ENCODE data around the gene ADISSP.
A peak's percentile ranks its signal among the peaks of the same experiment; 100 is the strongest.

The ADISSP gene

GRCh38 chr20:3781153-3781910 is 13.8 kb upstream of the ADISSP start, which contains the start of gene SPEF1 (continued):
- TF ChIP-seq ZNF621 (tag by site-specific recombination; IDR thresholded peaks at IDR 0.05) (no peak), ZNF549 (tag by site-specific recombination; IDR thresholded peaks at IDR 0.05) (no peak), ZNF555 (tag by site-specific recombination; conservative IDR thresholded peaks at IDR 0.05) (no peak), ZNF658 (tag by site-specific recombination; IDR thresholded peaks at IDR 0.05) (no peak), GLIS1 (tag by site-specific recombination; IDR thresholded peaks at IDR 0.05) (no peak), SP7 (tag by site-specific recombination; IDR thresholded peaks at IDR 0.05) (peak; percentile 43; the same call in 1 of the 2 replicates), ZNF426 (tag by site-specific recombination; IDR thresholded peaks at IDR 0.05) (no peak), ZNF248 (tag by site-specific recombination; IDR thresholded peaks at IDR 0.05) (no peak), HIC1 (tag by site-specific recombination; IDR thresholded peaks at IDR 0.05) (peak; percentile 42; the same call in 1 of the 2 replicates), ZNF677 (tag by site-specific recombination; IDR thresholded peaks at IDR 0.05) (no peak), ZNF692 (tag by site-specific recombination; IDR thresholded peaks at IDR 0.05) (peak; percentile 57), ZNF707 (tag by site-specific recombination; IDR thresholded peaks at IDR 0.05) (no peak), REPIN1 (tag by site-specific recombination; IDR thresholded peaks at IDR 0.05; ENCODE audit: low read depth) (no peak), ZNF266 (tag by site-specific recombination; IDR thresholded peaks at IDR 0.05; ENCODE audit: low read depth) (no peak), ZNF132 (tag by site-specific recombination; IDR thresholded peaks at IDR 0.05; ENCODE audit: borderline replicate concordance) (no peak), ZNF24 (tag by site-specific recombination; IDR thresholded peaks at IDR 0.05) (no peak), MYNN (tag by site-specific recombination; IDR thresholded peaks at IDR 0.05; ENCODE audit: borderline replicate concordance) (no peak), ZNF416 (tag by site-specific recombination; IDR thresholded peaks at IDR 0.05) (no peak), ZNF341 (tag by site-specific recombination; IDR thresholded peaks at IDR 0.05; ENCODE audit: low read depth) (no peak; the same call in 1 of the 2 replicates), YY2 (tag by site-specific recombination; IDR thresholded peaks at IDR 0.05) (peak; percentile 95)

GRCh38 chr20:3778976-3779375 is 11.4 kb upstream of the ADISSP start:
- Histone ChIP-seq H3K36me3 (ENCODE audit: control insufficient read depth in 2 of 2, insufficient read depth in 1 of 2, low read length in 2 of 2) (peaks cover 0 to 4% of the 10 kb centered on the region in 2 experiments; a peak in 2 of 3 replicates), H3K4me3 (ENCODE audit: low read depth, low read length) (no peak overlapping the region), H3K9me3 (ENCODE audit: control insufficient read depth, insufficient read depth, low read depth, low read length) (no peaks in the 10 kb centered on the region), H3K4me1 (ENCODE audit: control insufficient read depth, insufficient read depth, low read length) (0 out of 2 replicates have a peak, but pooled peaks cover 2% of the 10 kb centered on the region), H3K27ac (ENCODE audit: extremely low read depth, low read depth, low read length) (no peak overlapping the region)
- ChIA-PET POLR2A (interaction anchor here (1.1 to 2.9 kb wide), 3 partner anchors 11 to 17 kb away, joined by 4 to 36 read pairs (median 5); partner anchors contain the start of genes ADISSP and CDC25B), CTCF (interaction anchor here (0.6 to 2.9 kb wide), 8 partner anchors 9 to 215 kb away, joined by 3 to 12 read pairs (median 4); partner anchors contain the start of genes ADAM33, ADISSP and AP5S1)
- TF ChIP-seq CTCF (tag by site-specific recombination; IDR thresholded peaks at IDR 0.05) = no peak
- no peak for TF ChIP-seq ZNF366 (tag by site-specific recombination; conservative IDR thresholded peaks at IDR 0.05)
- no peak for TF ChIP-seq MEIS1 (CRISPR knock-in tag; IDR thresholded peaks at IDR 0.05; ENCODE audit: borderline replicate concordance)
- no peak for TF ChIP-seq ZBTB11 (tag by site-specific recombination; conservative IDR thresholded peaks at IDR 0.05; ENCODE audit: low read depth)
- no peak for TF ChIP-seq ZNF549 (tag by site-specific recombination; IDR thresholded peaks at IDR 0.05)
- TF ChIP-seq ZEB2 (tag by site-specific recombination; IDR thresholded peaks at IDR 0.05) = no peak
- no peak for TF ChIP-seq ZNF433 (tag by site-specific recombination; IDR thresholded peaks at IDR 0.05; ENCODE audit: low read depth)
